Uterus (tissue), 4 donors: ENCODE data around the gene STAG1. TPM values are rescaled to one million over a fixed set of nuclear protein-coding genes. Genes with fewer than 3 reads are reported as not detected.

Source experiments
- DNase-seq, 2 donors: peaks; one replicate each; pipeline ENCODE4 v3.0.0-alpha.2; 2019 to 2020
- H3K27ac ChIP-seq, 2 donors: fragments of 200-600 bp; sonication (generic); 1 replicate in 1 of 2; 2 replicates in 1 of 2; pipeline ENCODE4 v1.5.1; 2016 to 2018
- H3K27me3 ChIP-seq, 2 donors: fragments of 200-600 bp; sonication (generic); one replicate each; pipeline ENCODE4 v1.5.1; 2018 to 2019; ENCODE audit warnings: control low read depth in 1 of 2
- H3K36me3 ChIP-seq, 2 donors: fragments of 200-600 bp; sonication (generic); one replicate each; pipeline ENCODE4 v1.5.1; 2019; ENCODE audit warnings: control low read depth in 1 of 2
- H3K4me1 ChIP-seq, 2 donors: fragments of 200-600 bp; sonication (generic); one replicate each; pipeline ENCODE4 v1.5.1; 2018 to 2019; ENCODE audit warnings: control low read depth in 1 of 2
- H3K4me3 ChIP-seq, 2 donors: fragments of 200-600 bp; sonication (generic); 1 replicate in 1 of 2; 2 replicates in 1 of 2; pipeline ENCODE4 v1.5.1; 2018 to 2019; ENCODE audit warnings: mild to moderate bottlenecking in 1 of 2
- H3K9me3 ChIP-seq, 2 donors: fragments of 200-600 bp; sonication (generic); one replicate each; pipeline ENCODE4 v1.5.1; 2019; ENCODE audit warnings: control low read depth in 1 of 2
- CTCF ChIP-seq, 4 experiments: fragments of 200-600 bp in 2 of 4; fragments of 450-650 bp in 2 of 4; sonication (generic) in 2 of 4; IDR thresholded peaks; one replicate each; pipeline ENCODE4 v1.5.1; 2016 to 2019; ENCODE audit warnings: antibody characterized with exemption in 4 of 4, mild to moderate bottlenecking in 2 of 4, moderate library complexity in 1 of 4
- POLR2A ChIP-seq, 2 donors: fragments of 450-650 bp; IDR thresholded peaks; one replicate each; pipeline ENCODE4 v1.6.1; 2016; ENCODE audit warnings: antibody characterized with exemption in 2 of 2, mild to moderate bottlenecking in 1 of 2, moderate library complexity in 1 of 2
- intact Hi-C: fragments of 100-400 bp; cut with DNase I; formaldehyde crosslinking; loops from one replicate; pipeline ENCODE4 v1.15.1; 2023; ENCODE audit warnings: low total_unique reads
- total RNA-seq, 4 donors: library from RNA; depleted of rRNA in 3 of 4; stranded (reverse); fragments of >200 nt in 3 of 4; gene quantifications; one replicate each; pipeline versions ENCODE4 v1.1.0 to v1.2.4, GENCODE V29; 2014 to 2023
- donor health status: DM: yes; HTN: yes; CAD: no.

Gene STAG1
- total RNA-seq, 4 donors from 2014 or later, result 41.5 to 139 (median 86.0) TPM

GRCh38 chr3:136465296-136465695 is 286.9 kb downstream of the STAG1 start:
- no peaks in the 10 kb centered on the region for H3K9me3 ChIP-seq
- H3K36me3 ChIP-seq, result no peaks in the 10 kb centered on the region
- TF ChIP-seq POLR2A (IDR thresholded peaks at IDR 0.05), result no peak
- DNase-seq, result no peak
- no peak overlapping the region for H3K4me3 ChIP-seq
- no peak overlapping the region for H3K27ac ChIP-seq
- no peaks in the 10 kb centered on the region for H3K4me1 ChIP-seq
- intact Hi-C loops, result no loop called here
- no peaks in the 10 kb centered on the region for H3K27me3 ChIP-seq

GRCh38 chr3:136464502-136464901 is 287.7 kb downstream of the STAG1 start:
- no peak overlapping the region for H3K4me3 ChIP-seq
- H3K27me3 ChIP-seq, result no peaks in the 10 kb centered on the region
- TF ChIP-seq CTCF (IDR thresholded peaks at IDR 0.05) (no peak), POLR2A (IDR thresholded peaks at IDR 0.05) (no peak)
- intact Hi-C loops, result no loop called here
- no peaks in the 10 kb centered on the region for H3K4me1 ChIP-seq
- DNase-seq, result no peak
- no peaks in the 10 kb centered on the region for H3K9me3 ChIP-seq
- H3K27ac ChIP-seq, result no peak overlapping the region
- H3K36me3 ChIP-seq, result no peaks in the 10 kb centered on the region

DNA sequence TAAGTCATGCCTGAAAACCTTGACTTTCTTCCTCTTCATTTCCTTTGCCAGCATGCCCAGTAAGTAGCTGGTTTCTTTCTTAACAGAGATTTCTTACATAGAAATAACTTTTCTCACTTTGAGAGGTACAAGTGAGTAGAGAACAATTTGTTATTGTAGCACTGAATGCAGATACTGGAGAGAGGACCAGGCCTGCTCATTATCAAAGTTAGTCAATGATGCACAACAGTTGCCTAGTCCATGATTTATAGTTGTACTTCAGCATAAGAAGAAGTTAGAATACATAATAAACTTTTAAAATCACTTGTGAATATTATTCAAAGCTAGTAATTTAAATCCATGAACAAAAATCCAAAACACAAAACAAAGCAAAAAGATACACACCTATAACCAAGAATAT is 289.0 kb downstream of the STAG1 start:
- Histone ChIP-seq H3K27ac (no peak overlapping the region), H3K36me3 (no peaks in the 10 kb centered on the region), H3K9me3 (peaks cover 0 to under 1% of the 10 kb centered on the region in 2 donors), H3K27me3 (no peaks in the 10 kb centered on the region), H3K4me3 (no peak overlapping the region), H3K4me1 (no peaks in the 10 kb centered on the region)
- DNase-seq, result no peak
- TF ChIP-seq CTCF (IDR thresholded peaks at IDR 0.05) (no peak), POLR2A (IDR thresholded peaks at IDR 0.05) (no peak)
- intact Hi-C loops, result no loop called here

DNA sequence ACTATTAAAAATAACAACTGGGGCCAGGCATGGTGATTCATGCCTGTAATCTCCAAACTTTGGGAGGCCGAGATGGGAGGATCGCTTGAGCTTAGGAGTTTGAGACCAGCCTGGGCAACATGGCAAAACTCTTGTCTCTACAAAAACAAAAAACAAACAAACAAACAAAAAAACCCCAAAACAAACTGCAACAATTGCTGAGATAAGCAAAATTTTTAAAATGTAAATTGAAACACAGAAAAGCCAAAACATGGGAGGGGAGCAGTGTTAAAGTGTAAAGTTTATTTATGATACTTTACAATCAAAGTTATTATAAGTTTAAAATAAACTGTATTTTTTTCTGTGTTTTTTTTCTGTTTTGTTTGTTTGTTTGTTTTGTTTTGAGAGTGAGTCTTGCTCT is 294.4 kb downstream of the STAG1 start:
- no peak for DNase-seq
- H3K36me3 ChIP-seq, result no peaks in the 10 kb centered on the region
- peaks cover 0 to 32% of the 10 kb centered on the region in 2 donors for H3K9me3 ChIP-seq
- no peaks in the 10 kb centered on the region for H3K27me3 ChIP-seq
- TF ChIP-seq CTCF (IDR thresholded peaks at IDR 0.05) (no peak), POLR2A (IDR thresholded peaks at IDR 0.05) (no peak)
- no peak overlapping the region for H3K4me3 ChIP-seq
- no peak overlapping the region for H3K27ac ChIP-seq
- H3K4me1 ChIP-seq, result no peaks in the 10 kb centered on the region
- intact Hi-C loops, result no loop called here

DNA sequence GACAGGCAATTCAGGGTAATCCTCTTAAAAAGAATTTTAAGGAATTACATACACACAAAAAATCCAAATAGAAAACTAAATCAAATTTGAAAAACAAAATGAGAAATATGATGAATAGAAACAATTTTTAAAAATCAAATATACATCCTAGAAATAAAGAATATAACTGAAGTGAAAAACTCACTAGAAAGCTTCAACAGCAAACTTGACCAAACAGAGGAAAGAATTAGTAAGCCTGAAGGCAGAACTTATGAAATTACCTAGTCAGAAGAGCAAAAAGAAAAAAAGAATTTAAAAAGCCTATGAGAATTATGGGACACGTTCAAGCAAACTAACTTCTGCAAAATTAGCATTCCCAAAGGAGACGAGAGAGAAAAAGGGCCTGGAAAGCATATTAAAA is 296.0 kb downstream of the STAG1 start:
- Histone ChIP-seq H3K27ac (no peak overlapping the region), H3K9me3 (peaks cover 0 to 32% of the 10 kb centered on the region in 2 donors), H3K4me3 (no peak overlapping the region), H3K36me3 (no peaks in the 10 kb centered on the region), H3K4me1 (no peaks in the 10 kb centered on the region), H3K27me3 (no peaks in the 10 kb centered on the region)
- TF ChIP-seq CTCF (IDR thresholded peaks at IDR 0.05), result no peak
- no peak for TF ChIP-seq POLR2A (IDR thresholded peaks at IDR 0.05)
- intact Hi-C loops, result no loop called here
- no peak for DNase-seq

GRCh38 chr3:136444581-136444980 is 307.6 kb downstream of the STAG1 start:
- TF ChIP-seq CTCF (IDR thresholded peaks at IDR 0.05), result no peak
- Histone ChIP-seq H3K4me1 (no peaks in the 10 kb centered on the region), H3K27ac (no peak overlapping the region), H3K4me3 (no peak overlapping the region), H3K36me3 (no peaks in the 10 kb centered on the region), H3K27me3 (no peaks in the 10 kb centered on the region), H3K9me3 (no peaks in the 10 kb centered on the region)
- intact Hi-C loops, result no loop called here
- DNase-seq, result no peak
